GM12878 (cell line): ENCODE results near the gene SPINT1. TPM values are rescaled to one million over a fixed set of nuclear protein-coding genes. Genes with fewer than 3 reads are reported as not detected.

ENCODE experiments used
- BCL11A ChIP-seq: IDR thresholded peaks from 2 replicates; pipeline ENCODE4 v1.6.1; 2011; ENCODE audit warnings: low read depth, low read length
- CHD1 ChIP-seq: IDR thresholded peaks from 2 replicates; pipeline ENCODE4 v1.6.1; 2012; ENCODE audit warnings: low read depth, low read length, improper control_type of control experiment
- CREM ChIP-seq: IDR thresholded peaks from 2 replicates; pipeline ENCODE4 v1.6.1; 2014; ENCODE audit warnings: antibody characterized with exemption, low read depth
- FOS ChIP-seq: IDR thresholded peaks from 3 replicates; pipeline ENCODE4 v1.6.1; 2011; ENCODE audit warnings: borderline replicate concordance; ENCODE audit not compliant: insufficient read length; ENCODE audit errors: extremely low read depth
- IRF4 ChIP-seq: IDR thresholded peaks from 2 replicates; pipeline ENCODE4 v1.6.1; 2011; ENCODE audit warnings: low read depth, low read length
- MEF2A ChIP-seq: IDR thresholded peaks from 2 replicates; pipeline ENCODE4 v1.6.1; 2011; ENCODE audit warnings: low read depth, mild to moderate bottlenecking, low read length, moderate library complexity; ENCODE audit not compliant: insufficient read depth
- MEF2B ChIP-seq: fragments of 450-650 bp; IDR thresholded peaks from 2 replicates; pipeline ENCODE4 v1.6.1; 2018; ENCODE audit warnings: mild to moderate bottlenecking, moderate library complexity; ENCODE audit not compliant: partially characterized antibody, poor library complexity, severe bottlenecking
- MTA2 ChIP-seq: fragments of 450-650 bp; IDR thresholded peaks from 2 replicates; pipeline ENCODE4 v1.6.1; 2016; ENCODE audit warnings: low read depth, mild to moderate bottlenecking, moderate library complexity
- MYC ChIP-seq: IDR thresholded peaks from 2 replicates; pipeline ENCODE4 v1.6.1; 2011; ENCODE audit warnings: mild to moderate bottlenecking, low read length, moderate library complexity, inconsistent platforms; ENCODE audit not compliant: insufficient read depth, insufficient replicate concordance, insufficient read length, severe bottlenecking
- NBN ChIP-seq: fragments of 450-650 bp; IDR thresholded peaks from 2 replicates; pipeline ENCODE4 v1.6.1; 2016
- POLR2A ChIP-seq: IDR thresholded peaks from 2 replicates; pipeline ENCODE4 v1.6.1; 2011; ENCODE audit warnings: low read depth, mild to moderate bottlenecking, low read length
- SIX5 ChIP-seq: IDR thresholded peaks from 2 replicates; pipeline ENCODE4 v1.6.1; 2011; ENCODE audit warnings: mild to moderate bottlenecking, low read depth, low read length, moderate library complexity; ENCODE audit not compliant: severe bottlenecking
- SMARCA5 ChIP-seq: fragments of 450-650 bp; IDR thresholded peaks from 2 replicates; pipeline ENCODE4 v1.6.1; 2017; ENCODE audit warnings: mild to moderate bottlenecking
- SP1 ChIP-seq: IDR thresholded peaks from one replicate; pipeline ENCODE4 v1.6.1; 2011; ENCODE audit warnings: low read depth, low read length
- SREBF2 ChIP-seq: IDR thresholded peaks from 2 replicates; pipeline ENCODE4 v1.6.1; 2012; ENCODE audit warnings: mild to moderate bottlenecking, low read length
- SUZ12 ChIP-seq: fragments of 200-600 bp; sonication (generic); IDR thresholded peaks from one replicate; pipeline ENCODE4 v1.6.1; 2018; ENCODE audit warnings: antibody characterized with exemption, mild to moderate bottlenecking; ENCODE audit not compliant: unreplicated experiment
- TAF1 ChIP-seq: IDR thresholded peaks from 2 replicates; pipeline ENCODE4 v1.6.1; 2011; ENCODE audit warnings: mild to moderate bottlenecking, low read depth, low read length, borderline replicate concordance
- TBL1XR1 ChIP-seq: IDR thresholded peaks from 2 replicates; pipeline ENCODE4 v1.6.1; 2012; ENCODE audit warnings: low read depth, low read length, improper control_type of control experiment
- YBX1 ChIP-seq: fragments of 450-650 bp; IDR thresholded peaks from 2 replicates; pipeline ENCODE4 v1.6.1; 2016; ENCODE audit warnings: antibody characterized with exemption
- ZNF217 ChIP-seq: fragments of 450-650 bp; IDR thresholded peaks from 2 replicates; pipeline ENCODE4 v1.6.1; 2017; ENCODE audit warnings: antibody characterized with exemption, mild to moderate bottlenecking
- ZNF622 ChIP-seq: fragments of 450-650 bp; IDR thresholded peaks from 2 replicates; pipeline ENCODE4 v1.6.1; 2017; ENCODE audit warnings: mild to moderate bottlenecking, inconsistent platforms
- polyA plus RNA-seq, 11 experiments: library from polyadenylated mRNA; depleted of rRNA in 4 of 11; unstranded in 6 of 11; stranded (reverse) in 5 of 11; fragments of >200 nt; fragmentation: Nextera tagmentation in 4 of 11; fragmentation: Illumina TruSeq in 1 of 11; extraction: Ambion mirVana in 4 of 11; extraction: Trizol in 1 of 11; gene quantifications; 1 replicate in 1 of 11; 2 replicates in 10 of 11; pipeline versions ENCODE4 v1.2.1 to v1.2.3, GENCODE V29; 2011 to 2016; ENCODE audit warnings: inconsistent platforms in 2 of 11, missing spikeins in 2 of 11, low read depth in 1 of 11
- total RNA-seq, 4 experiments: library from RNA; depleted of rRNA in 3 of 4; stranded (reverse); fragments of >200 nt in 3 of 4; fragmentation: Illumina TruSeq in 1 of 4; extraction: Trizol in 1 of 4; gene quantifications; 2 replicates each; pipeline versions ENCODE4 v1.2.1 to v1.2.3, GENCODE V29; 2013 to 2021
- TF ChIP-seq, protein P1 (sequence below): fragments of 450-650 bp; conservative IDR thresholded peaks from 2 replicates; pipeline ENCODE4 v1.6.1; 2017; ENCODE audit warnings: mild to moderate bottlenecking, moderate library complexity
- TF ChIP-seq, protein P2 (sequence below): fragments of 450-650 bp; IDR thresholded peaks from 2 replicates; pipeline ENCODE4 v1.6.1; 2017; ENCODE audit warnings: low read depth, mild to moderate bottlenecking, moderate library complexity
- TF ChIP-seq, protein P3 (sequence below): IDR thresholded peaks from 2 replicates; pipeline ENCODE4 v1.6.1; 2011; ENCODE audit warnings: low read depth, mild to moderate bottlenecking, low read length, moderate library complexity, borderline replicate concordance; ENCODE audit errors: extremely low read depth
- TF ChIP-seq, protein P4 (sequence below): fragments of 450-650 bp; IDR thresholded peaks from 2 replicates; pipeline ENCODE4 v1.6.1; 2017; ENCODE audit warnings: mild to moderate bottlenecking, moderate library complexity

The SPINT1 gene
- total and polyA plus RNA-seq, 10 of the 15 experiments (the other 5 are each of a cell fraction or from before 2014, with no cell fraction given), result 3.5 to 28.6 (median 10.2) TPM

DNA sequence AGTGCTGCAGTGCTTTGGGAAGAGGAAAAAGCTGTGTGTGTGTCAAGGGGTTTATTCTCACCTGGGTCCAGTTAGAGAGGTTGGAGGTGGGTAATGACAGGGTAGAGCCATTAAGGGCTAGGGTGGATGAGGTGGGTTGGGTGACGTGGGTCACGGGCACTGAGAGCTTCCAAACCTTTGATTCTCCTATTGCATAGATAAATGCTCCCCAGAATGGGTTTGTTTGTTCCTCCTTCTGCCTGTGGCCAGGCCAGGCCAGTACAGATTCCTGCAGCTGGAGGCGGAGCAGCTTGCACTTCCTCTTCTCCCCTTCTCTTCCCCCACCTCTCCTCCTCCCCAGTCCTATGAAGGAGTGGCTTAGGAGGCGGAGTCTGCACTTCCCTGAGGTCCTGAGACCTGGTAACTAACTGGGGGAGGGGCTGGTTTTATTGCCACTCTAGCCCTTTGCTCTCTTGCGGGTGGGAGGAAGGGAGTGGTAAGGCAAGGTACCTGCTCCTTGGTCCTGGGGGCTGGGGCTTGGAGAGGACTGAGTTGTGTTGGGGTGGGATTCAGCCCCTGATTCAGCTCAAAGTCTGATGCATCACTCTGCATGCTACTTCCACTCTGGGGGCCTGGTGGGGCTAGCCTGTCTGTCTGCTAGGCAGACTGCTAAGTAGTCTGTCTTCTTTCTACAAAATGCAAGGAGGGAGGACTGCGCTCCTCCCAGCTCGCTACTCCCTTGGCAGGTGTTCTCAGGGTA is 3.5 kb downstream of the SPINT1 start (continued):
- TF ChIP-seq, protein P1, sequence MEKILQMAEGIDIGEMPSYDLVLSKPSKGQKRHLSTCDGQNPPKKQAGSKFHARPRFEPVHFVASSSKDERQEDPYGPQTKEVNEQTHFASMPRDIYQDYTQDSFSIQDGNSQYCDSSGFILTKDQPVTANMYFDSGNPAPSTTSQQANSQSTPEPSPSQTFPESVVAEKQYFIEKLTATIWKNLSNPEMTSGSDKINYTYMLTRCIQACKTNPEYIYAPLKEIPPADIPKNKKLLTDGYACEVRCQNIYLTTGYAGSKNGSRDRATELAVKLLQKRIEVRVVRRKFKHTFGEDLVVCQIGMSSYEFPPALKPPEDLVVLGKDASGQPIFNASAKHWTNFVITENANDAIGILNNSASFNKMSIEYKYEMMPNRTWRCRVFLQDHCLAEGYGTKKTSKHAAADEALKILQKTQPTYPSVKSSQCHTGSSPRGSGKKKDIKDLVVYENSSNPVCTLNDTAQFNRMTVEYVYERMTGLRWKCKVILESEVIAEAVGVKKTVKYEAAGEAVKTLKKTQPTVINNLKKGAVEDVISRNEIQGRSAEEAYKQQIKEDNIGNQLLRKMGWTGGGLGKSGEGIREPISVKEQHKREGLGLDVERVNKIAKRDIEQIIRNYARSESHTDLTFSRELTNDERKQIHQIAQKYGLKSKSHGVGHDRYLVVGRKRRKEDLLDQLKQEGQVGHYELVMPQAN, result no peak
- TF ChIP-seq SP1 (no peak), YBX1 (no peak), SUZ12 (no peak), SMARCA5 (peak; percentile 88), SIX5 (no peak), SREBF2 (no peak), TAF1 (peak; percentile 34; the same call in 1 of the 2 replicates), CHD1 (no peak), ZNF217 (no peak), TBL1XR1 (no peak), POLR2A (no peak), FOS (no peak), MTA2 (no peak), ZNF622 (no peak), MEF2B (no peak), MEF2A (no peak), NBN (peak; percentile 68; the same call in 1 of the 2 replicates), IRF4 (no peak), CREM (no peak), MYC (no peak), BCL11A (no peak)
- TF ChIP-seq, protein P2, sequence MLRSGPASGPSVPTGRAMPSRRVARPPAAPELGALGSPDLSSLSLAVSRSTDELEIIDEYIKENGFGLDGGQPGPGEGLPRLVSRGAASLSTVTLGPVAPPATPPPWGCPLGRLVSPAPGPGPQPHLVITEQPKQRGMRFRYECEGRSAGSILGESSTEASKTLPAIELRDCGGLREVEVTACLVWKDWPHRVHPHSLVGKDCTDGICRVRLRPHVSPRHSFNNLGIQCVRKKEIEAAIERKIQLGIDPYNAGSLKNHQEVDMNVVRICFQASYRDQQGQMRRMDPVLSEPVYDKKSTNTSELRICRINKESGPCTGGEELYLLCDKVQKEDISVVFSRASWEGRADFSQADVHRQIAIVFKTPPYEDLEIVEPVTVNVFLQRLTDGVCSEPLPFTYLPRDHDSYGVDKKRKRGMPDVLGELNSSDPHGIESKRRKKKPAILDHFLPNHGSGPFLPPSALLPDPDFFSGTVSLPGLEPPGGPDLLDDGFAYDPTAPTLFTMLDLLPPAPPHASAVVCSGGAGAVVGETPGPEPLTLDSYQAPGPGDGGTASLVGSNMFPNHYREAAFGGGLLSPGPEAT, result peak; percentile 71
- TF ChIP-seq, protein P3, sequence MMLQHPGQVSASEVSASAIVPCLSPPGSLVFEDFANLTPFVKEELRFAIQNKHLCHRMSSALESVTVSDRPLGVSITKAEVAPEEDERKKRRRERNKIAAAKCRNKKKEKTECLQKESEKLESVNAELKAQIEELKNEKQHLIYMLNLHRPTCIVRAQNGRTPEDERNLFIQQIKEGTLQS, result no peak
- TF ChIP-seq, protein P4, sequence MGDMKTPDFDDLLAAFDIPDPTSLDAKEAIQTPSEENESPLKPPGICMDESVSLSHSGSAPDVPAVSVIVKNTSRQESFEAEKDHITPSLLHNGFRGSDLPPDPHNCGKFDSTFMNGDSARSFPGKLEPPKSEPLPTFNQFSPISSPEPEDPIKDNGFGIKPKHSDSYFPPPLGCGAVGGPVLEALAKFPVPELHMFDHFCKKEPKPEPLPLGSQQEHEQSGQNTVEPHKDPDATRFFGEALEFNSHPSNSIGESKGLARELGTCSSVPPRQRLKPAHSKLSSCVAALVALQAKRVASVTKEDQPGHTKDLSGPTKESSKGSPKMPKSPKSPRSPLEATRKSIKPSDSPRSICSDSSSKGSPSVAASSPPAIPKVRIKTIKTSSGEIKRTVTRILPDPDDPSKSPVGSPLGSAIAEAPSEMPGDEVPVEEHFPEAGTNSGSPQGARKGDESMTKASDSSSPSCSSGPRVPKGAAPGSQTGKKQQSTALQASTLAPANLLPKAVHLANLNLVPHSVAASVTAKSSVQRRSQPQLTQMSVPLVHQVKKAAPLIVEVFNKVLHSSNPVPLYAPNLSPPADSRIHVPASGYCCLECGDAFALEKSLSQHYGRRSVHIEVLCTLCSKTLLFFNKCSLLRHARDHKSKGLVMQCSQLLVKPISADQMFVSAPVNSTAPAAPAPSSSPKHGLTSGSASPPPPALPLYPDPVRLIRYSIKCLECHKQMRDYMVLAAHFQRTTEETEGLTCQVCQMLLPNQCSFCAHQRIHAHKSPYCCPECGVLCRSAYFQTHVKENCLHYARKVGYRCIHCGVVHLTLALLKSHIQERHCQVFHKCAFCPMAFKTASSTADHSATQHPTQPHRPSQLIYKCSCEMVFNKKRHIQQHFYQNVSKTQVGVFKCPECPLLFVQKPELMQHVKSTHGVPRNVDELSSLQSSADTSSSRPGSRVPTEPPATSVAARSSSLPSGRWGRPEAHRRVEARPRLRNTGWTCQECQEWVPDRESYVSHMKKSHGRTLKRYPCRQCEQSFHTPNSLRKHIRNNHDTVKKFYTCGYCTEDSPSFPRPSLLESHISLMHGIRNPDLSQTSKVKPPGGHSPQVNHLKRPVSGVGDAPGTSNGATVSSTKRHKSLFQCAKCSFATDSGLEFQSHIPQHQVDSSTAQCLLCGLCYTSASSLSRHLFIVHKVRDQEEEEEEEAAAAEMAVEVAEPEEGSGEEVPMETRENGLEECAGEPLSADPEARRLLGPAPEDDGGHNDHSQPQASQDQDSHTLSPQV, result no peak
